ENCODE results near the gene CRYBA2. TPM values are rescaled to one million over a fixed set of nuclear protein-coding genes. Genes with fewer than 3 reads are reported as not detected.

CRYBA2 gene
- total RNA-seq, 1 donor from 2014 or later: not detected

DNA sequence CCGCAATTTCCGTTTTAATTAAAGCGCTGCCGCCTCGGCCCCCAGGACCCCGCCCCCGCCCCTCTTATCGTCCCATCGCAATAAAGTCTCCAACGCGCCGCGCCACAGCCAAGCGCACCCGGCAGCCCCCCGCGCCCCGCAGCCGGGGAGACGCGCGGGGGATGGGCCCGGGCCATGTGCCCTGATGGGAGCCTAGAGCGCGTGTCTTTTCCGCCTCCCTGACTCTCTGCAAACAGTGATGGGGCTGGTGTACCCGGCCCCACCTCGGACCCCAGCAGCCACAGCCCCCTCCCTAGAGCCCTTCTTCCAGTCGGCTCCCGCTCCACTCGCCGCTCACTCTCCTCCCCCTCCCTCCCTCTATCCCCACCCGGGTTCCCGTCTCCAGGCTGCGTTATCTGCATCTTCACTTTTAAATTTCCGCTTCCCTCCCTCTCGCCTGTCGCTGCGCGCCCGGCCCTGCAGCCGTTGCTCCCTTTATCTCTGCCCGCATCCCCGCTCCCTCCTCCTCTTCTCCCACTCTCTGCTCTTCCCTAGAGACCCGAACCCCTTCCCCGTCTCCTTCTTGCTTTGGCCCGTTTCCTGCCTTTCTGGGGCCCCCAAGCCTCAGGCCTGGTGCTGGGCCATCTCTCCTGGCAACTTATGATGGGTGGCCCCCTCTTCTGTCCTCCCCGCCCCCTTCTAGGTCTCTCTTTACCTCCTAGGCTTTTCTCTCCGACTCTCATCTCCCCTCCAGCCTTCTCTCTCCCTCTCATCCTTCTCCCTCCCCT, 7.7 kb downstream of the CRYBA2 start:
- Mint-ChIP-seq H3K9me3 (no peaks in the 10 kb centered on the region), H3K27ac (no peak overlapping the region), H3K4me3 (no peak overlapping the region), H3K27me3 (peaks cover 67% of the 10 kb centered on the region), H3K4me1 (peaks cover 27% of the 10 kb centered on the region), H3K36me3 (ENCODE audit: low read depth) (no peaks in the 10 kb centered on the region)
- ATAC-seq (ENCODE audit: low read depth): no peak
- no peak for DNase-seq
- ChIA-PET POLR2A (no interaction called here), CTCF (no interaction called here)
- TF ChIP-seq, protein P1, sequence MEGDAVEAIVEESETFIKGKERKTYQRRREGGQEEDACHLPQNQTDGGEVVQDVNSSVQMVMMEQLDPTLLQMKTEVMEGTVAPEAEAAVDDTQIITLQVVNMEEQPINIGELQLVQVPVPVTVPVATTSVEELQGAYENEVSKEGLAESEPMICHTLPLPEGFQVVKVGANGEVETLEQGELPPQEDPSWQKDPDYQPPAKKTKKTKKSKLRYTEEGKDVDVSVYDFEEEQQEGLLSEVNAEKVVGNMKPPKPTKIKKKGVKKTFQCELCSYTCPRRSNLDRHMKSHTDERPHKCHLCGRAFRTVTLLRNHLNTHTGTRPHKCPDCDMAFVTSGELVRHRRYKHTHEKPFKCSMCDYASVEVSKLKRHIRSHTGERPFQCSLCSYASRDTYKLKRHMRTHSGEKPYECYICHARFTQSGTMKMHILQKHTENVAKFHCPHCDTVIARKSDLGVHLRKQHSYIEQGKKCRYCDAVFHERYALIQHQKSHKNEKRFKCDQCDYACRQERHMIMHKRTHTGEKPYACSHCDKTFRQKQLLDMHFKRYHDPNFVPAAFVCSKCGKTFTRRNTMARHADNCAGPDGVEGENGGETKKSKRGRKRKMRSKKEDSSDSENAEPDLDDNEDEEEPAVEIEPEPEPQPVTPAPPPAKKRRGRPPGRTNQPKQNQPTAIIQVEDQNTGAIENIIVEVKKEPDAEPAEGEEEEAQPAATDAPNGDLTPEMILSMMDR (IDR thresholded peaks at IDR 0.05): no peak
- intact Hi-C loops (cut with micrococcal nuclease): no loop called here

DNA sequence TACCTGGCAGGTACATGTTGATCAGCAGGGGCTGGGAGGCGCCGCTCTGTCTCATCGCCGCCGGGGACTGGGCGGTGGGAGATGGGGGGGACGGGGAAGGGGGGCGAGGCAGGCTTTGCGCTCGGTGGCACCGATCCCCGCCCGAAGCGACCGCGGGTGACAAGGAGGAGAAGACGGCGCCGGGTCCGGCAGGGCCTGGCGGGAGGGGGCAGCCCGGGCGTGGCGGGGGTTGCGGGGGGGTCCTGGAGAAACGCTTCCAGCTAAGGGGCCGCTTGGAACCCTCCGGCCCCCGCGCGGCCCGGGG, 8.2 kb downstream of the CRYBA2 start, which contains the start of gene FEV:
Gene FEV, minus strand, starts transcription at position 164 of the 304 bp plus-strand sequence. Its CDS starts 109 bp downstream, at position 55.
- H3K9me3 Mint-ChIP-seq: no peaks in the 10 kb centered on the region
- H3K4me1 Mint-ChIP-seq: peaks cover 30% of the 10 kb centered on the region
- CTCF ChIA-PET: no interaction called here
- no peak for ATAC-seq (ENCODE audit: low read depth)
- TF ChIP-seq, protein P1 (IDR thresholded peaks at IDR 0.05): no peak
- H3K36me3 Mint-ChIP-seq (ENCODE audit: low read depth): no peaks in the 10 kb centered on the region
- no peak within 1 kb of the TSS for H3K27ac Mint-ChIP-seq
- intact Hi-C loops (cut with micrococcal nuclease): no loop called here
- peaks cover 67% of the 10 kb centered on the region for H3K27me3 Mint-ChIP-seq
- H3K4me3 Mint-ChIP-seq: no peak within 1 kb of the TSS
- no peak for DNase-seq
- POLR2A ChIA-PET: no interaction called here

DNA sequence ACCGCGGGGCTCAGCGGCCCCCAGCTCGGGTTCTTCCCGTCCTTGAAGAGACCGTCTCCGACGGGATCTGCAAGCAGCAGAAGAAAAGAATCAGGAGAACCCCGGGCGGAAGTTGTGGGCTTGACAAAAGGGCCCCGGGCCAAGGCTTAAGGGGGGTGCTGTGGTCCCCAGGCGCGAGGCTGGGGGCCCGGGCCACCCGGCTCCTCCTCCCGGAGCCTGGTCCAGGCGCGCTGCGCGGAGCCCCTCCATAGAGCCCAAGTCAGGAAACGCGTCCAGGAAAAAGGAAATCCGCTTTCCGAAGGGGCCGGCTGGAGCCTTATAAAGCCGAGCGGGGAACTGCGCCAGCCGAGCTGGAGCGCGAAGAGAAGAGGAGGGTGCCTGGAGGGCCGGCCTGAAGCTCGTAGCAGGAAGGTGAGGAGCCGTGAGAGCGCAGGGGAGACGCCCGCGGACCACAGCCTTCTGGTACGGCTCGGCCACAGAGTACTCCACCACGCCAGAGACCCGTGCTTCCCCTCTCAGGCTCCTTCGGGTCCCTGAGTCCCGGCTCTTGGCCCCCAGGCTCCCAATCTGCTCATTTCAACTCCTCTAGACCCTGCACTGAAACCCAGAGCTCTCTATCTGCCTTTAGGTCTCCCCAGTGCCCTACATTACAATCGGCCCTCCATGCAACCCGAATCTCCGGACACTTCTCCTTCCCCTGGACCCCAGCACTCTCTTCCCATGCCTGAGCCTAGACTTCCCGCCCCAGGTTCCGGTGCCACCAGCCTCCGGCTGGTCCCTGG, 8.8 kb downstream of the CRYBA2 start:
- Mint-ChIP-seq H3K9me3 (no peaks in the 10 kb centered on the region), H3K27ac (no peak overlapping the region), H3K4me1 (peaks cover 34% of the 10 kb centered on the region), H3K36me3 (ENCODE audit: low read depth) (no peaks in the 10 kb centered on the region), H3K4me3 (no peak overlapping the region), H3K27me3 (peaks cover 66% of the 10 kb centered on the region)
- intact Hi-C loops (cut with micrococcal nuclease): loop anchor here (5.0 kb wide), 2 partner anchors 73 to 133 kb away; no protein-coding TSS in a partner anchor
- DNase-seq: no peak
- ATAC-seq (ENCODE audit: low read depth): no peak
- ChIA-PET CTCF (interaction anchor here (5.1 kb wide), 1 partner anchor 12 kb away, joined by 25 read pairs; no protein-coding TSS in a partner anchor), POLR2A (no interaction called here)
- TF ChIP-seq, protein P1 (IDR thresholded peaks at IDR 0.05): no peak

DNA sequence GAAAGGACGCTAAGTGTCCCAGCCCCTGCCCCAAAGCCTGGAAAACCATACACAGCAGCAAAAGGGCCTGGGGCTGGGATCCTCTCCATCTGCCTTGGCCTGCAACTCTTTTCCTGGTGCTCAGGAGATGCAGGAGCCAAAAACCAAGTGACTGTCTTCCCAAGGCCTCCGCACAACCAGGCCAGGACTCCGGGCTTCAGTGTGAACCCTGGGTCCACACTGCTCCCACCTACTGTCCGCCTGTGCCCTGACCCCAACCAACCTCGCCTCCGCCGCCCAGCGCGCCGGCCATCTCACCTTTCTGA, 9.3 kb downstream of the CRYBA2 start:
- peaks cover 61% of the 10 kb centered on the region for H3K27me3 Mint-ChIP-seq
- no peaks in the 10 kb centered on the region for H3K36me3 Mint-ChIP-seq (ENCODE audit: low read depth)
- intact Hi-C loops (cut with micrococcal nuclease): loop anchor here (5.0 kb wide), 2 partner anchors 73 to 133 kb away; no protein-coding TSS in a partner anchor
- ATAC-seq (ENCODE audit: low read depth) (no peak), DNase-seq (no peak)
- no peak overlapping the region for H3K27ac Mint-ChIP-seq
- POLR2A ChIA-PET: no interaction called here
- H3K9me3 Mint-ChIP-seq: no peaks in the 10 kb centered on the region
- H3K4me3 Mint-ChIP-seq: no peak overlapping the region
- CTCF ChIA-PET: interaction anchor here (5.1 kb wide), 1 partner anchor 12 kb away, joined by 25 read pairs; no protein-coding TSS in a partner anchor
- peaks cover 34% of the 10 kb centered on the region for H3K4me1 Mint-ChIP-seq
- TF ChIP-seq, protein P1 (IDR thresholded peaks at IDR 0.05): no peak

DNA sequence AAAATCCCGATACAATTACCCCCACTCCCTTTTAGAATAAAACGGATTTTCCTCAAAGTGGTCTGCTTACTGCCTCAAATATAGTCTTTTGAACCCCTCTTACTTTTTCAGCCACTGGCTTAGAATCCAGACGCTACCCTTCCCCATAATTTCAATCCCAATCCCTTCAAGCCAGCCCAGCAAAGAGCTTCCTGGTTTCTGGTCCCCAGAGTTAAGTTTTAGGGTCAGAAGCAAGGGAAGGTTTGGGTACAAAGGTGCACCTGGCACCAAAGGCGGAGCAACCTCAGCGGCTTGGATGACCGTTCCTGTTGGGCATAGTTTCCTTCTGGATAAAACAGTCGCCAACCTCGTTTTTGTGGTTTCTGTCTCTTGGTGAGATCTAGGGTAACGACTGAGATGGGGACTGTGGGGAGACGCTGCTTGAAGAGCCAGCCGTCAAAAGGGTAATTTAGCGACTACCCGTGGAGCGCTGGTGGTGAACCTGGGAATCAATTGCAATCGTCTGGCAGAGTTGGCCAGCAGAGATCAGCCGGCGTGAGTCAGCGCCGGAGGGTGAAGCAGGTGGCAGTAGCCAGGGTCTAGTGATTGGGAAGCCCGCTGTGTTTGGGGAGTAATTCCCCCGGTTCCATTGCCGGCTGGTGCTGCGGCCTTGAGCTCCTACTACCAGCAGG, 9.8 kb downstream of the CRYBA2 start:
- TF ChIP-seq, protein P1 (IDR thresholded peaks at IDR 0.05): no peak
- peaks cover 60% of the 10 kb centered on the region for H3K27me3 Mint-ChIP-seq
- POLR2A ChIA-PET: no interaction called here
- intact Hi-C loops (cut with micrococcal nuclease): loop anchor here (5.0 kb wide), 2 partner anchors 74 to 134 kb away; no protein-coding TSS in a partner anchor
- H3K27ac Mint-ChIP-seq: no peak overlapping the region
- CTCF ChIA-PET: interaction anchor here (1.7 to 5.1 kb wide), 2 partner anchors 13 to 107 kb away, joined by 10 to 25 read pairs; no protein-coding TSS in a partner anchor
- H3K9me3 Mint-ChIP-seq: no peaks in the 10 kb centered on the region
- no peak for DNase-seq
- H3K4me3 Mint-ChIP-seq: no peak overlapping the region
- H3K36me3 Mint-ChIP-seq (ENCODE audit: low read depth): no peaks in the 10 kb centered on the region
- peaks cover 34% of the 10 kb centered on the region for H3K4me1 Mint-ChIP-seq
- ATAC-seq (ENCODE audit: low read depth): no peak
